Colonic mucosa (tissue), 4 donors: Measurements from ENCODE around the gene ROBO1. TPM values are rescaled to one million over a fixed set of nuclear protein-coding genes. Genes with fewer than 3 reads are reported as not detected.
"Not testable (repeated sequence)": the region's sequence is repeated elsewhere in the genome, so short reads cannot be mapped to it uniquely, and the experiment has no call there.

Experiments
- DNase-seq: peaks from one replicate; pipeline ENCODE4 v3.0.0-alpha.2; 2020
- H3K27ac ChIP-seq: fragments of 200-600 bp; one replicate; pipeline ENCODE4 v1.8.0; 2021
- H3K27me3 ChIP-seq: fragments of 200-600 bp; one replicate; pipeline ENCODE4 v1.8.0; 2021
- H3K36me3 ChIP-seq: fragments of 200-600 bp; one replicate; pipeline ENCODE4 v1.8.0; 2021
- H3K4me1 ChIP-seq: fragments of 200-600 bp; one replicate; pipeline ENCODE4 v1.8.0; 2021; ENCODE audit warnings: mild to moderate bottlenecking
- H3K4me3 ChIP-seq: fragments of 200-600 bp; one replicate; pipeline ENCODE4 v1.8.0; 2021
- H3K9ac ChIP-seq, 2 donors: one replicate each; pipeline ENCODE4 v1.7.0; 2013; ENCODE audit warnings: control low read depth in 2 of 2, low read depth in 2 of 2, low read length in 2 of 2
- H3K9me3 ChIP-seq: fragments of 200-600 bp; one replicate; pipeline ENCODE4 v1.8.0; 2021
- CTCF ChIP-seq: fragments of 200-600 bp; IDR thresholded peaks from one replicate; pipeline ENCODE4 v1.8.0; 2022; ENCODE audit warnings: antibody characterized with exemption, mild to moderate bottlenecking
- intact Hi-C: fragments of 100-400 bp; cut with DNase I; formaldehyde crosslinking; loops from one replicate; pipeline ENCODE4 v1.14.1; 2022
- total RNA-seq, 2 donors: library from RNA; stranded (reverse); fragmentation: NEBNext Ultra II Directional in 1 of 2; extraction: Animal tissue kit (Norgen Biotek cat#: 25700) in 1 of 2; gene quantifications; one replicate each; pipeline ENCODE4 v1.2.1, GENCODE V29; 2021
- donor health status: healthy.
- donor health status: DM: no; HTN: no; CAD: no.
- donor health status: DM: no; HTN: no; CAD: no.

Gene ROBO1
- total RNA-seq, 2 donors from 2014 or later: 8.1 to 9.4 TPM

DNA sequence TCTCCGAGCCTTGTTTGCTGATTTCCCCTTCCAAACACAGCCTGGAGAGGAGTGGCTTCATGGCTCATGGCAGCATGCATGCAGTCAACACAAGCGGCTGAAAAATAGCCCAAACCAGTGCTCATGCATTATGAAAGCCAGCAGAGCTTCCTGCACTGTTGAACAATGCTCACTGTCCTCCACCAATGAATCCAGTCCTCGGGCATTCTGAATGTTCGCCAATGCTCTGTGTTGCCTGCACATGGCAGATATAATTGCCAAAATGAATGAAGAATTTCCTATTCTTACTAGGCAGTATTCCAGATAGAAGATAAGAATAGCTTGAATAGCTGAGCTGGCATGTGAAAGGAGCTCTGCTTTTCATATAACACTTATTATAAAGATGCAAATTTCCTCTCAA, 252.7 kb downstream of the ROBO1 start:
- H3K9me3 ChIP-seq: no peaks in the 10 kb centered on the region
- no peaks in the 10 kb centered on the region for H3K4me1 ChIP-seq
- no peaks in the 10 kb centered on the region for H3K27me3 ChIP-seq
- no peaks in the 10 kb centered on the region for H3K36me3 ChIP-seq
- no peak overlapping the region for H3K27ac ChIP-seq
- H3K4me3 ChIP-seq: no peak overlapping the region
- intact Hi-C loops: no loop called here
- no peak for DNase-seq
- no peak for TF ChIP-seq CTCF
- no peak overlapping the region for H3K9ac ChIP-seq

DNA sequence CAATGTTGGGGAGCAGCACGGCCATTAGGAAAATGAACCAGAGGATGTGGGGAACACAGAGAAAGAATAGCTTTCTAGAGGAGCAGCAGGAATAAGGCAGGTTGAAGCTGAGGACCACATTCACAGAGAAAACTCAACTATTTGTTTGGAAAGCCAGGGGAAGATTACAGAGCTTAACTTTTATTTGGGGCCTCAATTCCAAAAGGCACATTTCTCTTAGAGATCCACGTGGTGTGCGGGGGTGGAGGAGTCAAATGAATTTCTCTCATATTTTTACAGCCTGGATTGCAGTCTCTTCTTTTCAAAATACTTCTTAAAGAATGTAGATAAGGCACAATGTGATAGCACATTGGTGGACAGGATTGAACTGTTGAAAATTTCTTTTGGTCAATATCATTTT, 253.7 kb downstream of the ROBO1 start:
- H3K27me3 ChIP-seq: no peaks in the 10 kb centered on the region
- H3K4me3 ChIP-seq: no peak overlapping the region
- H3K36me3 ChIP-seq: no peaks in the 10 kb centered on the region
- no peak overlapping the region for H3K9ac ChIP-seq
- intact Hi-C loops: no loop called here
- no peak overlapping the region for H3K27ac ChIP-seq
- H3K4me1 ChIP-seq: no peaks in the 10 kb centered on the region
- DNase-seq: no peak
- H3K9me3 ChIP-seq: no peaks in the 10 kb centered on the region
- TF ChIP-seq CTCF: no peak

GRCh38 chr3:79506751-79507150, 261.0 kb downstream of the ROBO1 start:
- Histone ChIP-seq H3K4me1 (no peaks in the 10 kb centered on the region), H3K9ac (no peak overlapping the region), H3K27ac (no peak overlapping the region), H3K36me3 (no peaks in the 10 kb centered on the region), H3K27me3 (no peaks in the 10 kb centered on the region), H3K4me3 (no peak overlapping the region), H3K9me3 (no peaks in the 10 kb centered on the region)
- intact Hi-C loops: no loop called here
- TF ChIP-seq CTCF: no peak
- no peak for DNase-seq

GRCh38 chr3:79502216-79502681, 265.5 kb downstream of the ROBO1 start:
- intact Hi-C loops, H3K27ac ChIP-seq: not testable (repeated sequence)

GRCh38 chr3:79497447-79498111, 270.2 kb downstream of the ROBO1 start:
- DNase-seq: no peak
- H3K9me3 ChIP-seq: no peaks in the 10 kb centered on the region
- no peaks in the 10 kb centered on the region for H3K27me3 ChIP-seq
- intact Hi-C loops: no loop called here
- no peak overlapping the region for H3K4me3 ChIP-seq
- H3K9ac ChIP-seq: no peak overlapping the region
- H3K27ac ChIP-seq: no peak overlapping the region
- peak; percentile 61 for TF ChIP-seq CTCF
- no peaks in the 10 kb centered on the region for H3K4me1 ChIP-seq
- H3K36me3 ChIP-seq: no peaks in the 10 kb centered on the region

More at GRCh38 chr3:79502216-79502681, 265.5 kb downstream of the ROBO1 start:
- not testable (repeated sequence) for H3K36me3 ChIP-seq, H3K4me3 ChIP-seq, DNase-seq, H3K4me1 ChIP-seq, H3K27me3 ChIP-seq, H3K9ac ChIP-seq, H3K9me3 ChIP-seq

GRCh38 chr3:79491029-79491641, 276.7 kb downstream of the ROBO1 start:
- H3K27me3 ChIP-seq: no peaks in the 10 kb centered on the region
- H3K4me1 ChIP-seq: no peaks in the 10 kb centered on the region
- no peak for TF ChIP-seq CTCF
- H3K4me3 ChIP-seq: no peak overlapping the region
- H3K9me3 ChIP-seq: no peaks in the 10 kb centered on the region
- DNase-seq: no peak
- no peaks in the 10 kb centered on the region for H3K36me3 ChIP-seq
- intact Hi-C loops: no loop called here
- no peak overlapping the region for H3K9ac ChIP-seq
- H3K27ac ChIP-seq: no peak overlapping the region
